Neuronal stem cell (in vitro differentiated cells): Measurements from ENCODE around the gene TSPAN17.

Source experiments
- DNase-seq: peaks from one replicate; pipeline ENCODE4 v3.0.0-alpha.2; 2013; ENCODE audit warnings: low spot score
- H2AFZ ChIP-seq: one replicate; pipeline ENCODE4 v1.6.1; 2013; ENCODE audit warnings: mild to moderate bottlenecking, low read length, inconsistent platforms
- H2AK5ac ChIP-seq: 2 replicates; pipeline ENCODE4 v1.6.1; 2013; ENCODE audit warnings: low read depth, mild to moderate bottlenecking, inconsistent platforms, low read length, moderate library complexity, mixed read lengths
- H2BK120ac ChIP-seq: 2 replicates; pipeline ENCODE4 v1.6.1; 2013; ENCODE audit warnings: low read depth, mild to moderate bottlenecking, inconsistent platforms, low read length, moderate library complexity, mixed read lengths
- H2BK12ac ChIP-seq: one replicate; pipeline ENCODE4 v1.6.1; 2013; ENCODE audit warnings: low read length, inconsistent platforms
- H2BK15ac ChIP-seq: 2 replicates; pipeline ENCODE4 v1.6.1; 2013; ENCODE audit warnings: mild to moderate bottlenecking, low read length, inconsistent platforms, mixed read lengths
- H2BK5ac ChIP-seq: one replicate; pipeline ENCODE4 v1.6.1; 2013; ENCODE audit warnings: inconsistent platforms, mild to moderate bottlenecking, low read length, moderate library complexity
- H3K14ac ChIP-seq: one replicate; pipeline ENCODE4 v1.6.1; 2013; ENCODE audit warnings: low read length, inconsistent platforms
- H3K18ac ChIP-seq: 2 replicates; pipeline ENCODE4 v1.6.1; 2013; ENCODE audit warnings: low read length, inconsistent platforms
- H3K23ac ChIP-seq: 2 replicates; pipeline ENCODE4 v1.6.1; 2013; ENCODE audit warnings: low read depth, mild to moderate bottlenecking, mixed read lengths, low read length, inconsistent platforms; ENCODE audit not compliant: poor library complexity
- H3K27ac ChIP-seq: replicated peaks from 3 replicates; pipeline ENCODE4 v1.5.1; 2013; ENCODE audit warnings: low read length, inconsistent platforms
- H3K27me3 ChIP-seq, 3 experiments: 2 replicates each; pipeline ENCODE4 v1.6.1; 2013; ENCODE audit warnings: low read length in 3 of 3, mild to moderate bottlenecking in 2 of 3, inconsistent platforms in 1 of 3, low read depth in 1 of 3, mixed read lengths in 1 of 3, moderate library complexity in 1 of 3; ENCODE audit not compliant: control insufficient read depth in 3 of 3, insufficient read depth in 3 of 3
- H3K36me3 ChIP-seq, 2 donors: replicated peaks in 1 of 2; 2 replicates each; pipeline ENCODE4 v1.6.1; 2013; ENCODE audit warnings: low read length in 2 of 2; ENCODE audit not compliant: control insufficient read depth in 2 of 2, insufficient read depth in 2 of 2
- H3K4ac ChIP-seq: 2 replicates; pipeline ENCODE4 v1.6.1; 2013; ENCODE audit warnings: inconsistent platforms, mild to moderate bottlenecking, low read length, moderate library complexity
- H3K4me1 ChIP-seq, 2 donors: 1 replicate in 1 of 2; 2 replicates in 1 of 2; pipeline ENCODE4 v1.6.1; 2013; ENCODE audit warnings: low read length in 2 of 2, low read depth in 1 of 2; ENCODE audit not compliant: control insufficient read depth in 2 of 2, insufficient read depth in 1 of 2
- H3K4me2 ChIP-seq: one replicate; pipeline ENCODE4 v1.6.1; 2013; ENCODE audit warnings: mild to moderate bottlenecking, low read length, inconsistent platforms; ENCODE audit not compliant: insufficient read depth, poor library complexity, severe bottlenecking
- H3K4me3 ChIP-seq, 2 donors: 2 replicates each; pipeline ENCODE4 v1.5.1; 2013; ENCODE audit warnings: low read length in 2 of 2, mild to moderate bottlenecking in 2 of 2, inconsistent platforms in 1 of 2, moderate library complexity in 1 of 2
- H3K79me1 ChIP-seq: one replicate; pipeline ENCODE4 v1.6.1; 2013; ENCODE audit warnings: low read depth, mild to moderate bottlenecking, inconsistent platforms, low read length, moderate library complexity
- H3K9ac ChIP-seq: one replicate; pipeline ENCODE4 v1.6.1; 2013; ENCODE audit warnings: mild to moderate bottlenecking, low read depth, low read length, inconsistent platforms; ENCODE audit not compliant: poor library complexity
- H3K9me3 ChIP-seq, 2 donors: replicated peaks in 1 of 2; 2 replicates each; pipeline versions ENCODE3 to v1.6.1; 2013; ENCODE audit warnings: low read length in 2 of 2, mild to moderate bottlenecking in 2 of 2, inconsistent platforms in 1 of 2, low read depth in 1 of 2, mixed read lengths in 1 of 2, moderate library complexity in 1 of 2; ENCODE audit not compliant: control insufficient read depth in 2 of 2, insufficient read depth in 1 of 2
- H4K8ac ChIP-seq: one replicate; pipeline ENCODE4 v1.6.1; 2013; ENCODE audit warnings: low read depth, mild to moderate bottlenecking, inconsistent platforms, low read length, moderate library complexity
- H4K91ac ChIP-seq: one replicate; pipeline ENCODE4 v1.6.1; 2013; ENCODE audit warnings: low read length, low read depth, mild to moderate bottlenecking, inconsistent platforms; ENCODE audit not compliant: poor library complexity
- WGBS, 2 donors: extraction: QIAGEN DNeasy Blood & Tissue Kit; methylation state at CpG; one replicate each; pipeline ENCODE4 v1.1.7; 2013; ENCODE audit warnings: missing lambda C conversion rate in 2 of 2, mixed read lengths in 1 of 2; ENCODE audit not compliant: insufficient read length in 2 of 2, insufficient replicate concordance in 1 of 2; ENCODE audit errors: extremely low coverage in 2 of 2; 5-methylcytosine and 5-hydroxymethylcytosine counted together

TSPAN17 gene

DNA sequence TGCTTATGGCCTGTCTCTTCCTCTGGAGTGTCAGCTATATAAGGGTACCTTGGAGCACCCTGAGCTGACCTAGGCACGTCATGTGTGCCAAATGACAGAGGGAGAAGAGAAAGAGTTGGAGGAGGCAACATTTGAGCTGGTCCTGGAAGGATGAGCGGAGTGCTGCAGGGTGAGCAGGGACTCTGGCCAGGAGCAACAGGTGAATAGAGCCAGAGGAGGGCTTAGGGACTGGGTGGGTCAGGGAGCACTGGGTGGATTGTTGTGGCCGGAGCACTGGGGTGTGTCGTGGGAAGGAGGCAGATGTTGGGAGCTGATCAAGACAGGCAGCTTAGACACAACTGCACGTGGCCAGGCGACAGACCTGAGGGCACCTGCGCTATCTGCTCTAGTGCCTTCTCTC is 43.6 kb downstream of the TSPAN17 start:
- H2BK5ac ChIP-seq, result no peak overlapping the region
- WGBS, 2 donors, result no CpG with 5 or more reads among the region's 7 CpGs
- H3K9me3 ChIP-seq, result no peaks in the 10 kb centered on the region
- H3K14ac ChIP-seq, result no peak overlapping the region
- no peak overlapping the region for H2BK120ac ChIP-seq
- H2AFZ ChIP-seq, result no peak overlapping the region
- H3K4me3 ChIP-seq, result no peak overlapping the region
- no peak overlapping the region for H3K27ac ChIP-seq
- H3K4me2 ChIP-seq, result no peak overlapping the region
- no peak for DNase-seq
- H2BK15ac ChIP-seq, result no peak overlapping the region
- H2BK12ac ChIP-seq, result no peak overlapping the region
- H3K18ac ChIP-seq, result peak overlapping the region; percentile 16
- H3K23ac ChIP-seq, result no peak overlapping the region
- no peak overlapping the region for H3K4ac ChIP-seq
- H3K4me1 ChIP-seq, result peaks cover 0 to 17% of the 10 kb centered on the region in 2 donors
- no peak overlapping the region for H4K8ac ChIP-seq
- no peaks in the 10 kb centered on the region for H3K36me3 ChIP-seq
- peaks cover 0 to 42% (median 0%) of the 10 kb centered on the region in 3 experiments for H3K27me3 ChIP-seq
- no peak overlapping the region for H4K91ac ChIP-seq
- H2AK5ac ChIP-seq, result no peak overlapping the region
- no peaks in the 10 kb centered on the region for H3K79me1 ChIP-seq
- H3K9ac ChIP-seq, result no peak overlapping the region

DNA sequence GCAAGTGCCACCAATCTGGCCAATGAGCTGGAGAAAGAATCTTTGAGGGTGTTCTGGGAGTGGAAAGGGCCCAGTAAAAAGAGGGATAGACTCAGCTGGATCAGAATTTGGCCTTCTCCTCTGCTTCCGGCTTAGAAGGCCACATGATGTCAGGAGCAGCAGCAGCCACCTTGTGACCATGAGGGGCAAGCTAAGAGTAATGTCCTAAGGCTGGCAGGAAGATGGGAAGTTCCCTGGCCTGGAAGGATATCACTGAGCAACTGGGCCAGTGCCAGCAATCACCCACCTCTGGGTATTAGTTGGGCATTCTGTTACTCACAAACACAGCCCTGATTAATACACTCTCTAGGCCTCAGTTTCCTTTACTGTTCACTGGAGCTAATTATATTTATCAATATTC is 44.2 kb downstream of the TSPAN17 start:
- Histone ChIP-seq H3K23ac (no peak overlapping the region), H2AFZ (no peak overlapping the region), H3K9me3 (no peaks in the 10 kb centered on the region), H2BK5ac (no peak overlapping the region), H2BK15ac (no peak overlapping the region), H3K4me2 (no peak overlapping the region), H3K36me3 (no peaks in the 10 kb centered on the region), H3K14ac (no peak overlapping the region), H3K27me3 (peaks cover 0 to 48% (median 0%) of the 10 kb centered on the region in 3 experiments), H3K18ac (no peak overlapping the region), H3K27ac (no peak overlapping the region), H2BK12ac (no peak overlapping the region), H2AK5ac (no peak overlapping the region), H4K91ac (no peak overlapping the region), H3K4me1 (peaks cover 0 to 17% of the 10 kb centered on the region in 2 donors), H2BK120ac (no peak overlapping the region), H3K4me3 (no peak overlapping the region), H3K4ac (no peak overlapping the region), H3K9ac (no peak overlapping the region), H3K79me1 (no peaks in the 10 kb centered on the region), H4K8ac (no peak overlapping the region)
- no peak for DNase-seq
- no CpG with 5 or more reads among the region's 1 CpG for whole genome bisulfite sequencing, 2 donors

DNA sequence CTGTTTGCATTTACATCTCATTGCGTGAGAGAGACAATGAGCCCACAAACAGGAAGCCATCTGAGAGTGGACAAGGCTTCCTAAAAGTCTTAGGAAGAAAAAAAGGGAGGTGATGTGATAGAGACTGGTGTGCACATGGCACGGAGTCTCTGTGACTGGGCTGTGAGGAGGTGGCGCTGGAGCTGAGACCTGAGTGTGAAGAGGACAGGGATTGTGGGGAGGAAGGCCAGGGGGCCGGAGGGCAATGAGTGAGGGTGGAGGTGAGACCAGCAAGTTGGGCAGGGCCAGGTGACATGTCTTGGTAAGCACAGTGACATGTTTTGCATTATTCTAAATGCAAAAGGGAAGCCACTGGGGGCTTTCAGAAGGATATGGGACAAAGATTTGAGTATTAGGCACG is 45.0 kb downstream of the TSPAN17 start:
- Histone ChIP-seq H3K4me2 (no peak overlapping the region), H2BK5ac (no peak overlapping the region)
- WGBS, 2 donors, result no CpG with 5 or more reads among the region's 5 CpGs

DNA sequence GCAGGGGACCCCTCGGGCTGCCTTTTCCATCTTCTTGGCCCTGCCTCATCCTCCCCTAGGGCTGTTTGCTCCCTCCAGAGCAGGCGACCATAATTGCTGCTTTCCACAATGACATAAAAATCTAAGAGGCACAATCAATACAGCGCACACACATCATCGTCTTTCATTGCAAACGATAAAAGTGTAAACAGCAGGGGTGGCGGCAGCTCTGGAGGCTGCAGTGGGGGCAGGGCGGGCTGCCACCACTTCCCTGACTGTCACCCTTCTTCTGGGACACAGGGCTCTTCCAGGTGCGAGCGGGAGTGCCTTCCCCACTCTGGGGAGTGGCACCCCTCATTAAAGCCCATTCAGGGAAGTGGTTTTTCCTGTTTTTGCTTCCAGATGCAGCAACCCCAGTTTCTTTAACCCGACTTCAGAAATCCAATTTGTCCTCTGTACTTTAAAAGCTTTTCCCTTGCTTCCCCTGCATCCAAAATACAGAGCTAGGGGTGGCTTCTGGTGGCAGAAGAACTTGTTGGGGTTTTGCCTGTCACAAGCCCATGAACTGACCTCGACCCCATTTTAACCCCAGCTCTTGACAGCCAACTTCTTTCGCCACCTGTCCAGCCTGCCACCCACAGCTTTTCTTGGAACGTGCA is 45.7 kb downstream of the TSPAN17 start:
- no peak overlapping the region for H2BK5ac ChIP-seq
- no peak overlapping the region for H3K4me3 ChIP-seq
- no peak overlapping the region for H3K4me2 ChIP-seq
- no peak overlapping the region for H3K27ac ChIP-seq
- no peak overlapping the region for H2AK5ac ChIP-seq
- no peak overlapping the region for H3K4ac ChIP-seq
- H4K8ac ChIP-seq, result no peak overlapping the region
- no peaks in the 10 kb centered on the region for H3K36me3 ChIP-seq
- H2BK12ac ChIP-seq, result no peak overlapping the region
- WGBS, 2 donors, result no CpG with 5 or more reads among the region's 13 CpGs
- H3K4me1 ChIP-seq, result peaks cover 0 to 24% of the 10 kb centered on the region in 2 donors
- peaks cover 0 to 57% (median 0%) of the 10 kb centered on the region in 3 experiments for H3K27me3 ChIP-seq
- no peak overlapping the region for H4K91ac ChIP-seq
- H2BK15ac ChIP-seq, result peak overlapping the region; percentile 35
- H3K9me3 ChIP-seq, result no peaks in the 10 kb centered on the region
- H3K18ac ChIP-seq, result peak overlapping the region; percentile 30
- no peak overlapping the region for H2BK120ac ChIP-seq
- H3K14ac ChIP-seq, result no peak overlapping the region
- H3K79me1 ChIP-seq, result no peaks in the 10 kb centered on the region
- DNase-seq, result no peak
- no peak overlapping the region for H3K23ac ChIP-seq
- no peak overlapping the region for H3K9ac ChIP-seq
- no peak overlapping the region for H2AFZ ChIP-seq

More for the DNA sequence above, 45.0 kb downstream of the TSPAN17 start:
- Histone ChIP-seq H2AFZ (no peak overlapping the region), H2BK120ac (no peak overlapping the region), H3K27me3 (peaks cover 0 to 53% (median 0%) of the 10 kb centered on the region in 3 experiments), H4K8ac (no peak overlapping the region), H3K36me3 (no peaks in the 10 kb centered on the region), H2AK5ac (no peak overlapping the region), H2BK15ac (peak overlapping the region; percentile 35), H3K9ac (no peak overlapping the region), H3K18ac (peak overlapping the region; percentile 32), H3K4me1 (peaks cover 0 to 23% of the 10 kb centered on the region in 2 donors), H3K9me3 (no peaks in the 10 kb centered on the region), H4K91ac (no peak overlapping the region), H3K4me3 (no peak overlapping the region), H3K23ac (peak overlapping the region; percentile 19), H3K4ac (no peak overlapping the region), H3K14ac (no peak overlapping the region), H3K79me1 (no peaks in the 10 kb centered on the region), H3K27ac (no peak overlapping the region), H2BK12ac (no peak overlapping the region)
- DNase-seq, result no peak
